Measurements from ENCODE around the gene CACNA1C. TPM values are rescaled to one million over a fixed set of nuclear protein-coding genes. Genes with fewer than 3 reads are reported as not detected.

CACNA1C gene
- total RNA-seq, 4 donors from 2014 or later = 3.8 to 13.6 (median 5.7) TPM

GRCh38 chr12:2649201-2650030 lies 596.6 kb downstream of the CACNA1C start:
- TF ChIP-seq CTCF (IDR thresholded peaks at IDR 0.05) = no peak
- no peak for ATAC-seq (ENCODE audit: low FRiP score)
- DNase-seq (ENCODE audit: low spot score) = no peak

- TF ChIP-seq CTCF (IDR thresholded peaks at IDR 0.05) = no peak
- DNase-seq (ENCODE audit: low spot score) (no peak), ATAC-seq (ENCODE audit: low FRiP score) (no peak)
These were observed 597.7 kb downstream of the CACNA1C start for GRCh38 chr12:2650261-2651067.

- DNase-seq (ENCODE audit: low spot score) = no peak
- no peak for ATAC-seq (ENCODE audit: low FRiP score)
- no peak for TF ChIP-seq CTCF (IDR thresholded peaks at IDR 0.05)
These were observed 598.5 kb downstream of the CACNA1C start for GRCh38 chr12:2651068-2651965.

GRCh38 chr12:2652011-2652400 lies 599.2 kb downstream of the CACNA1C start:
- TF ChIP-seq CTCF (IDR thresholded peaks at IDR 0.05) = no peak
- ATAC-seq (ENCODE audit: low FRiP score) (no peak), DNase-seq (ENCODE audit: low spot score) (no peak)

GRCh38 chr12:2652401-2653081 lies 599.8 kb downstream of the CACNA1C start:
- no peak for ATAC-seq (ENCODE audit: low FRiP score)
- no peak for TF ChIP-seq CTCF (IDR thresholded peaks at IDR 0.05)
- DNase-seq (ENCODE audit: low spot score) = no peak

- ATAC-seq (ENCODE audit: low FRiP score) (no peak), DNase-seq (ENCODE audit: low spot score) (no peak)
These were observed 600.7 kb downstream of the CACNA1C start for GRCh38 chr12:2653461-2653965.

More at GRCh38 chr12:2653461-2653965, 600.7 kb downstream of the CACNA1C start:
- no peak for TF ChIP-seq CTCF (IDR thresholded peaks at IDR 0.05)
